Bronchial epithelial cell (primary cell): ENCODE measurements around the gene DACT2. TPM values are rescaled to one million over a fixed set of nuclear protein-coding genes. Genes with fewer than 3 reads are reported as not detected.

ENCODE experiments used
- DNase-seq: peaks from one replicate; pipeline ENCODE4 v3.0.0-alpha.2; 2010; ENCODE audit warnings: low read depth
- FAIRE-seq: peaks from 2 replicates; lab custom pipeline; 2011; peaks lifted over from hg19 to GRCh38; lab: Jason Lieb, UNC
- H3K27me3 ChIP-seq: 2 replicates; pipeline ENCODE4 v1.5.1; 2011; ENCODE audit warnings: low read length; ENCODE audit not compliant: control insufficient read depth, insufficient read depth
- H3K36me3 ChIP-seq: 2 replicates; pipeline ENCODE4 v1.5.1; 2011; ENCODE audit warnings: low read length; ENCODE audit not compliant: control insufficient read depth, insufficient read depth
- H3K4me3 ChIP-seq: 2 replicates; pipeline ENCODE4 v1.5.1; 2011; ENCODE audit warnings: mild to moderate bottlenecking, low read depth, low read length, control low read depth
- CTCF ChIP-seq: IDR thresholded peaks from 2 replicates; pipeline ENCODE4 v1.5.1; 2011; ENCODE audit warnings: mild to moderate bottlenecking, moderate library complexity, low read length, control low read depth, inconsistent platforms; ENCODE audit not compliant: insufficient read depth, severe bottlenecking
- total RNA-seq: library from RNA; depleted of rRNA; stranded (reverse); fragments of >200 nt; gene quantifications from 2 replicates; pipeline ENCODE4 v1.2.1, GENCODE V29; 2014

The DACT2 gene
- total RNA-seq, 1 donor from 2014 or later: 1.3 TPM

- Histone ChIP-seq H3K36me3 (no peaks in the 10 kb centered on the region), H3K27me3 (no peaks in the 10 kb centered on the region), H3K4me3 (no peak overlapping the region)
- DNase-seq (no peak), FAIRE-seq (no peak)
- no peak for TF ChIP-seq CTCF
Observed at GRCh38 chr6:168256940-168257339, 62.6 kb downstream of the DACT2 start.

Other genes starting within 250 kb of the DACT2 start
- not detected in 2 replicates for gene FRMD1, start 240.6 kb downstream of the DACT2 start, total RNA-seq
- 0.53 and 0.90 TPM in 2 replicates for gene SMOC2, start 121.4 kb upstream of the DACT2 start, total RNA-seq